Cardiac fibroblast (primary cell): ENCODE measurements around the gene RPS19.
"Not testable (repeated sequence)": the region's sequence is repeated elsewhere in the genome, so short reads cannot be mapped to it uniquely, and the experiment has no call there.

Experiments
- DNase-seq, 2 donors: peaks; one replicate each; pipeline versions ENCODE4 v3.0.0 to v3.0.0-alpha.2; 2010; ENCODE audit warnings: low read depth in 2 of 2
- H3K4me3 ChIP-seq, 2 donors: replicated peaks in 1 of 2; 1 replicate in 1 of 2; 2 replicates in 1 of 2; pipeline ENCODE4 v1.5.1; 2011; ENCODE audit warnings: low read depth in 2 of 2, low read length in 2 of 2, mild to moderate bottlenecking in 2 of 2, moderate library complexity in 1 of 2
- TF ChIP-seq, protein P1 (sequence below): IDR thresholded peaks from one replicate; pipeline ENCODE4 v1.5.1; 2011; ENCODE audit warnings: low read depth, mild to moderate bottlenecking, low read length, inconsistent platforms

RPS19 gene

GRCh38 chr19:41869374-41869955, 9.4 kb downstream of the RPS19 start:
- H3K4me3 ChIP-seq, result no peak overlapping the region
- TF ChIP-seq, protein P1, sequence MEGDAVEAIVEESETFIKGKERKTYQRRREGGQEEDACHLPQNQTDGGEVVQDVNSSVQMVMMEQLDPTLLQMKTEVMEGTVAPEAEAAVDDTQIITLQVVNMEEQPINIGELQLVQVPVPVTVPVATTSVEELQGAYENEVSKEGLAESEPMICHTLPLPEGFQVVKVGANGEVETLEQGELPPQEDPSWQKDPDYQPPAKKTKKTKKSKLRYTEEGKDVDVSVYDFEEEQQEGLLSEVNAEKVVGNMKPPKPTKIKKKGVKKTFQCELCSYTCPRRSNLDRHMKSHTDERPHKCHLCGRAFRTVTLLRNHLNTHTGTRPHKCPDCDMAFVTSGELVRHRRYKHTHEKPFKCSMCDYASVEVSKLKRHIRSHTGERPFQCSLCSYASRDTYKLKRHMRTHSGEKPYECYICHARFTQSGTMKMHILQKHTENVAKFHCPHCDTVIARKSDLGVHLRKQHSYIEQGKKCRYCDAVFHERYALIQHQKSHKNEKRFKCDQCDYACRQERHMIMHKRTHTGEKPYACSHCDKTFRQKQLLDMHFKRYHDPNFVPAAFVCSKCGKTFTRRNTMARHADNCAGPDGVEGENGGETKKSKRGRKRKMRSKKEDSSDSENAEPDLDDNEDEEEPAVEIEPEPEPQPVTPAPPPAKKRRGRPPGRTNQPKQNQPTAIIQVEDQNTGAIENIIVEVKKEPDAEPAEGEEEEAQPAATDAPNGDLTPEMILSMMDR, result no peak
- DNase-seq, result no peak

DNA sequence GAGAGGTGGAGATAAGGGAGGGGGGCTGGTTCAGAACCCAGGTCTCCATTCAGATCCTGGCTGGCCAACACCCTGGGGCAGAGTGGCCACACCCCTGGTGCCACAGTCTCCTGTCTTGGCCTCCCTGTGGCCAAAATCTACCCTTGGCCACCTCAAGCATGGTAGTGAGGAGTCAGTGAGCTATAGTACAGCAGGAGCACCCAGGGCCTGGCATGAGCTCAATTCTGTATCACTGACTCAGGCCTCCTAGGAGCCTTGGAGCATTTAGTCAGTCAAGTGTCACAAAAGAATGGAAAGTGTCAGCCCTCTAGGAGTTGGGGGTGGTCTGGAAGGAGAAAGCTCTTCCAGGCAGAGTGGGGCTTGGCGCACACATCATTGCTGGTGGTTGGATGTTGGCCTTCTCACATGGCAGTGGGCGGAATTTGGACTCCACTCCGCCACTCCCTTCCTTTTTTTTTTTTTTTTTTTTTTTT, 10.4 kb downstream of the RPS19 start:
- TF ChIP-seq, protein P1, result no peak
- H3K4me3 ChIP-seq, result no peak overlapping the region
- peak; percentile 58 to 70 for DNase-seq

DNA sequence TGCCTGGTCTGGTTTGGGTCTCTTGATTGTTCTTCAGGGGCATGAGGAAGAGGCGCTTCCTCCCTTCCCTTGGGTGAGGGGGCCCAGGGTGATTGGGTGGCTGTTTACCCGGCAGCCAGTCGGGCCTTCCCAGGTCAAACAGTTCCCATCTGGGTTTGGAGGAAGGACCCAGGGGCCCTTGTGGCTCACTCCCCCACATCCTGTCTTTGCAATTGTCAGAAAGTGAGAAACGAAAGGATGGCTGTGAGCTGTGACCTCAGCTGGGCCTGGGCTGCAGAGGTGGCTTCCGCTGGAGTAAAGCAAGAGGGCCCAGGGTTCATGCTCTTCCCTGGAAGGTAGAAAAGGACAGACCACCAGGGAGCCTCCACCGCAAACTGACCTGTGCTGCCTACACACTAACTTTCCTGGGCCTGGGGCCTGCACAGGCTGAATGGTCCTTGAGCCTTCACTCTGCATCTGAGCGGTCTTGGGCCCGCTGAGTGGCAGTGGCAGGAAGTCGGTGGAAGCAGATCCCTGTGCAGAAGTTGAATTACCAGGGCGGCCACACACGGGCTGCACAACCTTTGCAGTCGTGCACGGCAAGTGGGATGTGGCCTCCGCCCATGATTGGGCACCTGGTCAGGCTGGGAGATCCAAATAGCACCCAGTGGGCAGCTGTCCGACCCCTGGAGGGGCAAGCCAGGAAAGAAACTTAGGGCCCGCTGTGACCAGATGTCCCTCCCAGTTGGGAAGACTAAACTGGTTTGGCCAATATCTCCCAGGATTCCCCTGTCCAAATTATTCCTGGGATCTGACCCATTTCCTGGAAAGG, 11.7 kb downstream of the RPS19 start:
- peak in 1 of 2 donors; percentile 6 for DNase-seq
- TF ChIP-seq, protein P1, result no peak
- H3K4me3 ChIP-seq, result no peak overlapping the region

GRCh38 chr19:41872384-41872774, 12.3 kb downstream of the RPS19 start:
- TF ChIP-seq, protein P1, result no peak
- H3K4me3 ChIP-seq, result no peak overlapping the region
- DNase-seq, result peak in 1 of 2 donors; percentile 30

- peak; percentile 66 to 71 for DNase-seq
- TF ChIP-seq, protein P1, result peak; percentile 77
- H3K4me3 ChIP-seq, result no peak overlapping the region
Observed at GRCh38 chr19:41872775-41873647, 13.0 kb downstream of the RPS19 start.

GRCh38 chr19:41875973-41876372, 15.9 kb downstream of the RPS19 start:
- not testable (repeated sequence) for DNase-seq, H3K4me3 ChIP-seq
